ENCODE measurements around the gene SLC4A1. TPM values are rescaled to one million over a fixed set of nuclear protein-coding genes. Genes with fewer than 3 reads are reported as not detected.

The SLC4A1 gene
- total RNA-seq, 1 donor: 0.42 TPM

- Histone ChIP-seq H3K9me3 (ENCODE audit: low read depth, low read length) (no peaks in the 10 kb centered on the region), H3K4me1 (ENCODE audit: insufficient read depth, low read length) (peaks cover 11% of the 10 kb centered on the region), H3K4me3 (ENCODE audit: low read length) (no peak overlapping the region), H3K27me3 (ENCODE audit: insufficient read depth, low read length) (no peaks in the 10 kb centered on the region)
Measured at GRCh38 chr17:44223541-44224071, 44.3 kb downstream of the SLC4A1 start.

DNA sequence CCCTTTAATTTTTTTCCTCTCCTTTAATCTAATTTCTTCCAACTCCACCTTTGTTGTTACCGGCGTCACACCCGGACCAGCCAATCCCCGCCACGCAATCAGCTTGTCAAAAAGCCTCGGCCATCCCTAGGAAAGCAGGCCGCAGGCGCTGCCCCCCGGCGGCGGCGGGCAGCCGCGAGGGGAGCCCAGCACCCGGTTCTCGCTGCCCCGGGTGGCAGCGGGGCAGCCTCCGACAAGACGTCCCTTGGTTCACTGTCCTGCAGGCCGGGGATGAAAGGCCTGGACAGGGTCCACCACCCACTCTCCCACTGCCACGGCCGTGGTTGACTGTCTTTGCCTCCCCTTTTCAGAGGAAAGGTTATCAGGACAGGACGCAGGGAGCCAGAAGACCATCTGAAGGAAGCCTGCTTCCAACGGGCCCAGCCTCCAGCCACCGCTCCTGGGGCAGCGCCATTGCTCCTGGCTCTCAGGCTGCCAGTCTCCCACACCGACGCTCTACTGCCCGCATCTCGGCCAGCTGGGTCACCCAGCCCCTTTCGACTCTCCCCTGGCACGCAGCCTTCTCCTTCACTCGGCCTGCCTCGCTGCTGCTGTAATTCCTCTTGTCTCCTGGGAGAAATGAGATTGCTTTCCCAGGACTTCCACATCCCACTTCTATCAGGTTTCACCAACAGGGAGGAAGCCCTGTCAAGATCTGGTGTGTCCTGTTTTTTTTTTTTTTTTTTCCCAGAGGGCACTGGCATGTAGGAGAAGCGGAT is 45.6 kb downstream of the SLC4A1 start:
- Histone ChIP-seq H3K27me3 (ENCODE audit: insufficient read depth, low read length) (no peaks in the 10 kb centered on the region), H3K4me1 (ENCODE audit: insufficient read depth, low read length) (peaks cover 21% of the 10 kb centered on the region), H3K9me3 (ENCODE audit: low read depth, low read length) (no peaks in the 10 kb centered on the region), H3K4me3 (ENCODE audit: low read length) (peak overlapping the region; percentile 88)

- Histone ChIP-seq H3K9me3 (ENCODE audit: low read depth, low read length) (no peaks in the 10 kb centered on the region), H3K4me3 (ENCODE audit: low read length) (peak overlapping the region; percentile 88), H3K27me3 (ENCODE audit: insufficient read depth, low read length) (no peaks in the 10 kb centered on the region), H3K4me1 (ENCODE audit: insufficient read depth, low read length) (peaks cover 26% of the 10 kb centered on the region)
Measured at GRCh38 chr17:44221862-44222111, 46.1 kb downstream of the SLC4A1 start.

GRCh38 chr17:44221084-44221861 is 46.7 kb downstream of the SLC4A1 start:
- Histone ChIP-seq H3K27me3 (ENCODE audit: insufficient read depth, low read length) (no peaks in the 10 kb centered on the region), H3K4me3 (ENCODE audit: low read length) (peak overlapping the region; percentile 88), H3K9me3 (ENCODE audit: low read depth, low read length) (no peaks in the 10 kb centered on the region), H3K4me1 (ENCODE audit: insufficient read depth, low read length) (peaks cover 31% of the 10 kb centered on the region)

GRCh38 chr17:44220213-44221083 is 47.5 kb downstream of the SLC4A1 start:
- H3K4me1 ChIP-seq (ENCODE audit: insufficient read depth, low read length): peaks cover 39% of the 10 kb centered on the region
- H3K9me3 ChIP-seq (ENCODE audit: low read depth, low read length): no peaks in the 10 kb centered on the region
- peak overlapping the region; percentile 88 for H3K4me3 ChIP-seq (ENCODE audit: low read length)
- no peaks in the 10 kb centered on the region for H3K27me3 ChIP-seq (ENCODE audit: insufficient read depth, low read length)

DNA sequence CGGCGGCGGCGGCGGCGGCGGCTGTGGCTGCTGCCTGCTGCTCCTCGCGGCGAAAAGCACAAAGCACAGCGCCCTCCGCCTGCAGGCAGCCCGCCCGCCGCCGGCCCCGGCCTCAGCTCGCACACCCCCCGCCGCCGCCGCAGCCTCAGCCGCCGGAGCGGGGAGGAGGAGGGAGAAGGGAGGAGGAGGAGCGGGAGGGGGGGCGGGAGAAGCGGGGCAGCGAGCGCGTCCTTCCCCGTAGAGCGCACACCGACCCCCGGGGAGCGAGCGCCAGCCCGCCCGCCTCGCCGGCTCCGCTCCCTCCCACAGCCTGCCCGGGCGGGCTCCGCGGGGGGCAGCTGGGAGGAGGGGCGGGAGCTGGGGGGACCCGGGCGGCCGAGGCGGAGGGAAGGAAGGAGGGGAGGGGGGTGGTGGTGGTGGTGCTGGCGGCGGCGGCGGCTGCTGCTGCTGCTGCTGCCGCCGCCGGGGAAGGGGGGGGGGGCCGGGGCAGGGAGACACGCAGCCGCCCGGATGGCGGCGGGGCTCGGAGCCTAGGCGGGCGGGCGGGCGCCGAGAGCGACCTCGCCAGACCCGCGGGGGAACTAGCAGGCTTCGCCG is 48.2 kb downstream of the SLC4A1 start, which contains the start of gene UBTF:
UBTF (minus strand) TSS at position 60 of the 597 bp plus-strand sequence. CDS start 1,446 bp downstream, outside the sequence.
- H3K27me3 ChIP-seq (ENCODE audit: insufficient read depth, low read length): no peaks in the 10 kb centered on the region
- H3K9me3 ChIP-seq (ENCODE audit: low read depth, low read length): no peaks in the 10 kb centered on the region
- peak within 1 kb of the TSS; percentile 88 for H3K4me3 ChIP-seq (ENCODE audit: low read length)
- peaks cover 47% of the 10 kb centered on the region for H3K4me1 ChIP-seq (ENCODE audit: insufficient read depth, low read length)

GRCh38 chr17:44219108-44219615 is 48.8 kb downstream of the SLC4A1 start:
- H3K9me3 ChIP-seq (ENCODE audit: low read depth, low read length): no peaks in the 10 kb centered on the region
- H3K4me3 ChIP-seq (ENCODE audit: low read length): peak overlapping the region; percentile 71
- H3K4me1 ChIP-seq (ENCODE audit: insufficient read depth, low read length): peaks cover 52% of the 10 kb centered on the region
- H3K27me3 ChIP-seq (ENCODE audit: insufficient read depth, low read length): no peaks in the 10 kb centered on the region

GRCh38 chr17:44218344-44219107 is 49.4 kb downstream of the SLC4A1 start:
- Histone ChIP-seq H3K27me3 (ENCODE audit: insufficient read depth, low read length) (no peaks in the 10 kb centered on the region), H3K4me3 (ENCODE audit: low read length) (peak overlapping the region; percentile 71), H3K4me1 (ENCODE audit: insufficient read depth, low read length) (peaks cover 59% of the 10 kb centered on the region), H3K9me3 (ENCODE audit: low read depth, low read length) (no peaks in the 10 kb centered on the region)

DNA sequence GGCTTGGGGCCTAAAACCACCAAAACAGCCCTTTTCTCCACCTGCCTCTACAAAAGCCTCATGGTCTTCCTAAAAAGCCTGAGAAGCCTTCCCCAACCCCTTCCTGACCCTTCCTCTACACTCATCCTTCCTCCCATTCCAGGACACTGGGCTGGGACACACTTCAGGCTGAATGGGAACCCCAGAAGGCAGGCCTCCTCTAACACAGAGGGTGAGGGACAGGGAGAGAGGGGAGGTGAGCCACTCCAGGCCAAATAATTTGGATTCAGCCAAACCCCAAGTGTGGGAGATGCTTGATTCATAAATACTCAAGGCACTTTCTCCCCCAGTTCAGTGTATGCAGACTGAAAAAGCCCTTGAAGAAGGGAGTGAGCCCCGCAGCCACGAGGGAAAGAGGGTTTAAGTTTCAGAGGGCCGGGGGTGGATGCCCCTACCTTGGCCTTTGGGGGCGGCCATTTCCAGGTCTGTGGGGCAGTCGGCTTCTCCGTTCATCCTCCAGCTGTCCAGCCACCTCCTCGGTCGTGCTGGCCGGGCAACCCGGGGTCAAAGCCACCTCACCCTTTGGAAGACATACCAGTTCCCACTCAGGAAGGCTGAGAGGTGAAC is 50.1 kb downstream of the SLC4A1 start:
- H3K4me1 ChIP-seq (ENCODE audit: insufficient read depth, low read length): peaks cover 60% of the 10 kb centered on the region
- H3K9me3 ChIP-seq (ENCODE audit: low read depth, low read length): no peaks in the 10 kb centered on the region
- H3K27me3 ChIP-seq (ENCODE audit: insufficient read depth, low read length): no peaks in the 10 kb centered on the region
- peak overlapping the region; percentile 71 for H3K4me3 ChIP-seq (ENCODE audit: low read length)

GRCh38 chr17:44216694-44217093 is 51.2 kb downstream of the SLC4A1 start:
- H3K9me3 ChIP-seq (ENCODE audit: low read depth, low read length): no peaks in the 10 kb centered on the region
- peaks cover 50% of the 10 kb centered on the region for H3K4me1 ChIP-seq (ENCODE audit: insufficient read depth, low read length)
- no peak overlapping the region for H3K4me3 ChIP-seq (ENCODE audit: low read length)
- no peaks in the 10 kb centered on the region for H3K27me3 ChIP-seq (ENCODE audit: insufficient read depth, low read length)

DNA sequence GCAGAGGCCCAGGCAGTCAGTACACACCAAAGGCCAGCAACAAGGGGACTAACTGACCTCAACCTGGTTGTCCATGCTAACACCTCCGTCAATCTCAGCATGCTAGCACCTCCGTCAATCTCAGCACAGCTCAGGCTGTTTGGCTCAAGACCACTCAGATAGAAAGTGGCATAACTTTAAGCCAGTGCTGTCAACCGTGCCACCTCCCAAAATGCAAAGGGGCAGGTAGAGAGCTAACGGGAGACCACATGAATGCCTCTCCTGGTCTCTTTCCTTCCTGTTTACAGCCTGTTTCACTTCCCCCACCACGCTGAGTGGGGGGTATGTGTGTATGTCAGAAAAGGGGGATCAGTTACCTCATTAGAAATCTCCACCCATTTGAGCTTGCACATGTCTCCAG is 51.8 kb downstream of the SLC4A1 start:
- no peaks in the 10 kb centered on the region for H3K27me3 ChIP-seq (ENCODE audit: insufficient read depth, low read length)
- H3K9me3 ChIP-seq (ENCODE audit: low read depth, low read length): no peaks in the 10 kb centered on the region
- H3K4me3 ChIP-seq (ENCODE audit: low read length): no peak overlapping the region
- H3K4me1 ChIP-seq (ENCODE audit: insufficient read depth, low read length): peaks cover 50% of the 10 kb centered on the region

GRCh38 chr17:44214896-44215295 is 53.0 kb downstream of the SLC4A1 start:
- peaks cover 62% of the 10 kb centered on the region for H3K4me1 ChIP-seq (ENCODE audit: insufficient read depth, low read length)
- no peaks in the 10 kb centered on the region for H3K9me3 ChIP-seq (ENCODE audit: low read depth, low read length)
- no peaks in the 10 kb centered on the region for H3K27me3 ChIP-seq (ENCODE audit: insufficient read depth, low read length)
- H3K4me3 ChIP-seq (ENCODE audit: low read length): no peak overlapping the region

GRCh38 chr17:44214230-44214494 is 53.8 kb downstream of the SLC4A1 start:
- Histone ChIP-seq H3K27me3 (ENCODE audit: insufficient read depth, low read length) (no peaks in the 10 kb centered on the region), H3K4me1 (ENCODE audit: insufficient read depth, low read length) (peaks cover 70% of the 10 kb centered on the region), H3K9me3 (ENCODE audit: low read depth, low read length) (no peaks in the 10 kb centered on the region), H3K4me3 (ENCODE audit: low read length) (no peak overlapping the region)

Data from mononuclear cell (primary cell).